ENCODE results near the gene GALNTL6. TPM values are rescaled to one million over a fixed set of nuclear protein-coding genes. Genes with fewer than 3 reads are reported as not detected.

The GALNTL6 gene
- total RNA-seq, 1 experiment from 2014 or later, result not detected

DNA sequence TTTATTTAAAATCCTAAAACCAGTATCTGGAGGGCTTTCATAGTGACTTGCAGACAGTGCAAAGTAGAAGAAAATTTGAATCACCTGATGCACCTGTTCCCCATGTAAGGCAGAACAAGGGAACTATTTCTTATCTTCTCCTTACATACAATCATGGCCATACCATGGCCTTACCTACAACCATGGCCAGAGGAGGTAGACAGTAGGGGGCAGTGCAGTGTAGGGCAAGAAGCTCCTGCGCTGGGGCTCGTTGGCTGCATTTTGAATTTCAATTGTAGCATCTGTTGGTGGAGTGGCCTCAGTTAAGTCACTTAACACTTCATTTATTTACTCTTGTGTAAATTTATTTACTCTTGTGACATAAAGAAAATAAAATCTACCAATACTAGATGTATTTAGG lies 33.0 kb downstream of the GALNTL6 start:
- no peak overlapping the region for H2BK20ac ChIP-seq (ENCODE audit: low read depth, low read length, poor library complexity, severe bottlenecking)
- Mint-ChIP-seq H3K4me1 (peaks cover 7 to 14% of the 10 kb centered on the region in 2 experiments), H3K27me3 (ENCODE audit: low read depth) (no peaks in the 10 kb centered on the region), H3K27ac (no peak overlapping the region), H3K9me3 (no peaks in the 10 kb centered on the region), H3K4me3 (no peak overlapping the region), H3K36me3 (ENCODE audit: insufficient read depth in 1 of 3, low read depth in 3 of 3) (no peaks in the 10 kb centered on the region)
- WGBS (ENCODE audit: extremely low coverage, insufficient read length, low lambda C conversion rate), result no CpG with 5 or more reads among the region's 2 CpGs
- no peaks in the 10 kb centered on the region for H3K9me3 ChIP-seq (ENCODE audit: control insufficient read depth, low read depth, low read length)
- peaks cover 3% of the 10 kb centered on the region; the same call in 1 of the 2 replicates for H3K4me1 ChIP-seq (ENCODE audit: insufficient read depth, low read length)
- no peak overlapping the region for H3K27ac ChIP-seq (ENCODE audit: insufficient read length, low read depth, low read length)
- peak; percentile 95 for TF ChIP-seq CTCF (conservative IDR thresholded peaks at IDR 0.05)
- no peak overlapping the region for H3T11ph ChIP-seq (ENCODE audit: low read length)
- H3K4me2 ChIP-seq (ENCODE audit: insufficient read depth, insufficient read length, low read length), result no peak overlapping the region
- H3K23me2 ChIP-seq (ENCODE audit: insufficient read length, low read depth, low read length, poor library complexity, severe bottlenecking), result no peaks in the 10 kb centered on the region
- H2AK5ac ChIP-seq (ENCODE audit: insufficient read length, low read length), result no peak overlapping the region
- no peaks in the 10 kb centered on the region for H3K79me1 ChIP-seq (ENCODE audit: insufficient read depth, low read depth, low read length, poor library complexity, severe bottlenecking)
- no peak overlapping the region for H2BK5ac ChIP-seq (ENCODE audit: insufficient read length, low read length)
- no peak overlapping the region for H2BK15ac ChIP-seq (ENCODE audit: low read depth, low read length)
- H4K8ac ChIP-seq (replicated peaks; ENCODE audit: insufficient read length, low read depth, low read length), result no peak overlapping the region
- DNase-seq, result peak; percentile 81
- no peaks in the 10 kb centered on the region for H4K20me1 ChIP-seq (ENCODE audit: control insufficient read depth, insufficient read depth, insufficient read length)
- H3K23ac ChIP-seq (ENCODE audit: insufficient read length, low read depth, low read length), result no peak overlapping the region
- no peak overlapping the region for H3K56ac ChIP-seq (ENCODE audit: insufficient read length, low read depth, low read length)
- no peak overlapping the region for H2AFZ ChIP-seq (ENCODE audit: low read length)
- H3K18ac ChIP-seq (ENCODE audit: insufficient read length, low read depth, low read length), result no peak overlapping the region
- no peak overlapping the region for H3K4ac ChIP-seq (ENCODE audit: low read depth, low read length)
- H2BK12ac ChIP-seq (ENCODE audit: insufficient read length, low read depth, low read length), result no peak overlapping the region
- H3K9ac ChIP-seq (ENCODE audit: extremely low read depth, insufficient read length, low read length), result no peak overlapping the region
- no peak overlapping the region for H3K14ac ChIP-seq (ENCODE audit: insufficient read depth, low read length)
- H4K5ac ChIP-seq (ENCODE audit: insufficient read length, low read depth, low read length), result no peak overlapping the region
- no peaks in the 10 kb centered on the region for H3K27me3 ChIP-seq (ENCODE audit: insufficient read depth, low read length)
- no peak overlapping the region for H4K91ac ChIP-seq (ENCODE audit: insufficient read length, low read depth, low read length)
- H2BK120ac ChIP-seq (ENCODE audit: low read depth, low read length, poor library complexity, severe bottlenecking), result no peak overlapping the region
- H3K79me2 ChIP-seq (ENCODE audit: insufficient read depth, low read length), result no peaks in the 10 kb centered on the region
